K562 (cell line): ENCODE measurements around the gene NCOR2. TPM values are rescaled to one million over a fixed set of nuclear protein-coding genes. Genes with fewer than 3 reads are reported as not detected.
A peak's percentile ranks its signal among the peaks of the same experiment; 100 is the strongest.

ENCODE experiments used
- ARHGAP35 ChIP-seq: fragments of 450-650 bp; IDR thresholded peaks from 2 replicates; pipeline ENCODE4 v1.6.1; 2018; ENCODE audit not compliant: partially characterized antibody
- BRCA1 ChIP-seq, 2 experiments: fragments of 450-650 bp in 1 of 2; sonication (generic) in 1 of 2; formaldehyde crosslinking in 1 of 2; IDR thresholded peaks; 2 replicates each; pipeline versions ENCODE4 v1.5.0 to v1.6.1; 2017 to 2020; ENCODE audit warnings: mild to moderate bottlenecking in 1 of 2, missing genetic modification reagents in 1 of 2
- CBX1 ChIP-seq: sonication (generic); IDR thresholded peaks from 2 replicates; pipeline ENCODE4 v1.6.1; 2016; ENCODE audit warnings: antibody characterized with exemption, low read depth, mild to moderate bottlenecking
- CEBPB ChIP-seq: fragments of 450-650 bp; IDR thresholded peaks from 2 replicates; pipeline ENCODE4 v1.6.1; 2016; ENCODE audit warnings: missing genetic modification characterization, missing compliant biosample characterization
- CREB1 ChIP-seq, 2 experiments: sonication (generic) in 1 of 2; formaldehyde crosslinking in 1 of 2; IDR thresholded peaks; 2 replicates each; pipeline versions ENCODE4 v1.6.1 to v1.8.0; 2012 to 2022; ENCODE audit warnings: inconsistent platforms in 1 of 2, mild to moderate bottlenecking in 1 of 2, missing genetic modification reagents in 1 of 2, moderate library complexity in 1 of 2
- ELF4 ChIP-seq: fragments of 450-650 bp; formaldehyde crosslinking; IDR thresholded peaks from 2 replicates; pipeline ENCODE4 v1.4.0; 2022; ENCODE audit warnings: missing genetic modification characterization
- HDAC2 ChIP-seq: fragments of 450-650 bp; IDR thresholded peaks from 2 replicates; pipeline ENCODE4 v1.6.1; 2016; ENCODE audit warnings: mild to moderate bottlenecking
- HIVEP1 ChIP-seq: fragments of 250-450 bp; sonication (Bioruptor Pico); IDR thresholded peaks from 2 replicates; pipeline ENCODE4 v1.4.0; 2020; ENCODE audit warnings: mild to moderate bottlenecking
- KAT2B ChIP-seq: IDR thresholded peaks from one replicate; pipeline ENCODE4 v1.6.1; 2012; ENCODE audit warnings: low read depth, mild to moderate bottlenecking, control low read depth, inconsistent platforms, low read length, moderate library complexity
- NR4A1 ChIP-seq, 2 experiments: fragments of 250-450 bp in 1 of 2; fragments of 450-650 bp in 1 of 2; sonication (Bioruptor Pico) in 1 of 2; IDR thresholded peaks; 2 replicates each; pipeline versions ENCODE4 v1.4.0 to v1.6.1; 2016 to 2020; ENCODE audit warnings: mild to moderate bottlenecking in 2 of 2, missing compliant biosample characterization in 1 of 2, missing genetic modification characterization in 1 of 2, moderate library complexity in 1 of 2
- OTX1 ChIP-seq: fragments of 450-650 bp; formaldehyde crosslinking; IDR thresholded peaks from 2 replicates; pipeline ENCODE4 v1.4.0; 2022; ENCODE audit warnings: mild to moderate bottlenecking
- RBM25 ChIP-seq: fragments of 200-400 bp; formaldehyde crosslinking; IDR thresholded peaks from 2 replicates; pipeline ENCODE4 v1.6.1; 2018; ENCODE audit warnings: low read length, low read depth, moderate library complexity; ENCODE audit not compliant: severe bottlenecking
- U2AF1 ChIP-seq: fragments of 200-400 bp; formaldehyde crosslinking; optimal IDR thresholded peaks from 2 replicates; pipeline ENCODE3; 2017; ENCODE audit warnings: mild to moderate bottlenecking, low read depth, low read length, moderate library complexity
- ZFPM2 ChIP-seq: fragments of 250-450 bp; sonication (Bioruptor Pico); IDR thresholded peaks from 2 replicates; pipeline ENCODE4 v1.5.1; 2022; ENCODE audit warnings: mild to moderate bottlenecking
- polyA plus RNA-seq, 8 experiments: library from polyadenylated mRNA; depleted of rRNA in 4 of 8; stranded (reverse) in 5 of 8; unstranded in 3 of 8; fragments of >200 nt; fragmentation: Nextera tagmentation in 2 of 8; fragmentation: Illumina TruSeq in 1 of 8; extraction: Ambion mirVana in 2 of 8; extraction: Trizol in 1 of 8; gene quantifications; 2 replicates each; pipeline versions ENCODE4 v1.2.1 to v1.2.3, GENCODE V29; 2011 to 2014; ENCODE audit warnings: inconsistent platforms in 1 of 8, missing spikeins in 1 of 8
- total RNA-seq, 7 experiments: library from RNA; depleted of rRNA in 6 of 7; stranded (reverse); fragments of >200 nt in 6 of 7; fragmentation: Illumina TruSeq in 2 of 7; extraction: Trizol in 2 of 7; gene quantifications; 2 replicates each; pipeline versions ENCODE4 v1.2.1 to v1.2.3, GENCODE V29; 2011 to 2021; ENCODE audit warnings: low replicate concordance in 1 of 7
- TF ChIP-seq, protein P1 (sequence below): fragments of 450-650 bp; formaldehyde crosslinking; IDR thresholded peaks from 2 replicates; pipeline ENCODE4 v1.4.0; 2022; ENCODE audit warnings: missing genetic modification characterization

The NCOR2 gene
- total and polyA plus RNA-seq, 9 of the 15 experiments (the other 6 are each of a cell fraction or from before 2014, with no cell fraction given): 0.18 to 126 (median 8.4) TPM

DNA sequence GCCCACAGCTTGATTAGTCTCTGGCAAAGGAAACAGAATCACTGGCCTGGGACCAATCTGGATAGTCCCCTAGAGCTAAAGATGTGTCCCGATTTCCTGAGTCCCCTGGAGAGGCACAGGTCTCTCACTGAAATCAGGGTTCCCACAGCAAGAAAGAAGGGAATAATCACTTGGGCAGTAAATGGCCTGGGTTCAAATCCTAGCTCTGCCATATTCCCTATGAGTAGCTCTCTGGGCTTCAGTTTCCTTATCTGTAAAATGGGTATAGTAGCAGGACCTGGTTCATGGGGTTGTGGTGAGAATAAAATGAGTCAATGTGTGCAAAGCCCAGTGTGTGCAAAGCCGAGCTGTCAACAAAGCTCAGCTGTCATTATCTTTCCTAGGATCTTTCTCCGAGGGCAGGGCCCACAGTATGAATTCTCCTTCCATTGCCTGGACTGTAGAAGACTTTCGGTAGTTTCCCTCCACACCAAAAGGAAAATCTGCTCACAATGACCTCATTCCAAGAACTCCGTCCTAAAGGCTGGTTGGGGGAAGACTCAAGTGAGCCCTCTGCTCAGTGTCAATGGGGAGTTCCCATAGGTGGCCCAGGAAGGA, 12.6 kb upstream of the NCOR2 start (continued):
- TF ChIP-seq KAT2B (no peak), CBX1 (0 out of 2 replicates have a peak, but pooled peaks have one; percentile 21), ELF4 (CRISPR knock-in tag) (no peak), U2AF1 (no peak), HDAC2 (0 out of 2 replicates have a peak, but pooled peaks have one; percentile 36), NR4A1 (CRISPR knock-in tag; IDR thresholded peaks at IDR 0.05) (no peak), NR4A1 (tag; IDR thresholded peaks at IDR 0.05) (no peak), CREB1 (IDR thresholded peaks at IDR 0.05) (no peak), CREB1 (CRISPR knock-in tag; IDR thresholded peaks at IDR 0.05) (no peak), CEBPB (tag) (no peak), RBM25 (peak; percentile 65), HIVEP1 (no peak), ARHGAP35 (no peak), OTX1 (CRISPR knock-in tag) (no peak), ZFPM2 (no peak), BRCA1 (IDR thresholded peaks at IDR 0.05) (no peak), BRCA1 (CRISPR knock-in tag; IDR thresholded peaks at IDR 0.05) (no peak)
- TF ChIP-seq, protein P1, sequence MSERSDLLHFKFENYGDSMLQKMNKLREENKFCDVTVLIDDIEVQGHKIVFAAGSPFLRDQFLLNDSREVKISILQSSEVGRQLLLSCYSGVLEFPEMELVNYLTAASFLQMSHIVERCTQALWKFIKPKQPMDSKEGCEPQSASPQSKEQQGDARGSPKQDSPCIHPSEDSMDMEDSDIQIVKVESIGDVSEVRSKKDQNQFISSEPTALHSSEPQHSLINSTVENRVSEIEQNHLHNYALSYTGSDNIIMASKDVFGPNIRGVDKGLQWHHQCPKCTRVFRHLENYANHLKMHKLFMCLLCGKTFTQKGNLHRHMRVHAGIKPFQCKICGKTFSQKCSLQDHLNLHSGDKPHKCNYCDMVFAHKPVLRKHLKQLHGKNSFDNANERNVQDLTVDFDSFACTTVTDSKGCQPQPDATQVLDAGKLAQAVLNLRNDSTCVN: no peak
- TF ChIP-seq, all 486 proteins: peak for 8
